GM12891 (cell line): Measurements from ENCODE around the gene NCF2.

ENCODE experiments used
- POLR2A ChIP-seq: IDR thresholded peaks from 2 replicates; pipeline ENCODE4 v1.6.1; 2011; ENCODE audit warnings: low read depth, low read length, control low read depth
- POLR2AphosphoS5 ChIP-seq: IDR thresholded peaks from 2 replicates; pipeline ENCODE4 v1.6.1; 2011; ENCODE audit warnings: low read depth, low read length, control low read depth
- SPI1 ChIP-seq: IDR thresholded peaks from 2 replicates; pipeline ENCODE4 v1.6.1; 2011; ENCODE audit warnings: low read depth, low read length, control low read depth
- TAF1 ChIP-seq: IDR thresholded peaks from 2 replicates; pipeline ENCODE4 v1.6.1; 2011; ENCODE audit warnings: low read depth, low read length, control low read depth

GRCh38 chr1:183571678-183572268 is 18.5 kb downstream of the NCF2 start:
- TF ChIP-seq TAF1 (no peak), POLR2A (no peak), SPI1 (no peak), POLR2AphosphoS5 (no peak)
